ENCODE measurements around the gene HBM.

GRCh38 chr16:117379-118365, 48.1 kb upstream of the HBM start:
- TF ChIP-seq POLR2AphosphoS5 (IDR thresholded peaks at IDR 0.05; ENCODE audit: low read depth, low read length) (no peak), TAF1 (IDR thresholded peaks at IDR 0.05; ENCODE audit: borderline replicate concordance, insufficient read depth, low read length) (no peak), SIN3A (IDR thresholded peaks at IDR 0.05; ENCODE audit: borderline replicate concordance, insufficient read depth, low read length) (no peak), REST (IDR thresholded peaks at IDR 0.05; ENCODE audit: insufficient read depth in 1 of 2, low read depth in 2 of 2, low read length in 2 of 2) (no peak)

Data from PFSK-1 (cell line).